HG02981 (cell line): Measurements from ENCODE around the gene PHF3.

Experiments used
- ATAC-seq: cut with Tn5 transposase; IDR thresholded peaks from one replicate; pipeline ENCODE4 v1.9.1; 2021; ENCODE audit warnings: mild to moderate bottlenecking, moderate library complexity; ENCODE audit not compliant: unreplicated experiment

PHF3 gene

DNA sequence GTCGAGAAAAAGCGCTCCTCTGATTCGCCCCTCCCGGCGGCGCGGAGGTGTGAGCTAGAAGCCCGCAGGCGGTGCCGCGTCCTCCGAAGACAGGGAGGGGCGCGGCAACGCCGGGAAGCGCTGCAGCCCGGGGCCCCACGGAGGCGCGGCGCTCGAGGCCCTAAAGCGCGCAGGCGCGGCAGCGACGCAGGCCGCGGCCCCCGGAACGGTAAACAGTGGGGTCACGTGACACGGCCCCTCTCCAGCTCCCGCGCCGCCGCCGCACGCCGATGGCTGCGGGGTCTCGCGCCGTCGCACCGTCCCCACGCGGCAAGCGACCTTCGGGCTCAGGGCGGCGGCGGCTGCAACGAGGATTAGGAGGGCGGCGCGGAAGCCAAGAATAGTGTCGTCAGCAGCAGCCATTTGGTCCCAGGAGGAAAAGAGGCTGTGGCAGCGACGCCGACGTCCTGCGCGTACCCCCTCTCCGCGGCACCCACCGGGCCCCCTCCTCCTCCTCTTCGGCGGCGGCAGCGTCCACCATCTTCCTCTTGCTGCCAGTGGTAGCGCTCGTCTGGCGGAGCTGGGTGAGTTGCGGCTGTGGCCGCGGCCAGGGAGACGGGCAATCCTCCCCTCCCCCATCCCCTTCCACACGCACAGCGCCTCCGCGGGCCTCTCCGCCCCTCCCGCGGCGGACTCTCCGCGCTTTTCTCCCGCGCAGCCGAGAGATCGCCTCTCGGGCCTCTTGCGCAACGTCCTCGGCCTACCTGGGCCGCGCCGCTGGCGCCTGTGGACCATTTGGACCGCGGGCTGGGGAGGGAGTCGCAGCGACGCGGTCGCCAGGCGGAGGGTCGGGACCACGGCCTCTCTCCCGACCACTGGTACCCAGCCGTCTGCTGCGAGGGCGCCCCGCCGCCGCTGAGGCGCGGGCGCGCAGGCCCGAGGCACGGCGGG, at the start of gene PHF3:
Gene PHF3, plus strand, starts transcription at position 215 of the 930 bp plus-strand sequence. CDS start 10,750 bp downstream, outside the sequence.
- peak; percentile 79 for ATAC-seq

DNA sequence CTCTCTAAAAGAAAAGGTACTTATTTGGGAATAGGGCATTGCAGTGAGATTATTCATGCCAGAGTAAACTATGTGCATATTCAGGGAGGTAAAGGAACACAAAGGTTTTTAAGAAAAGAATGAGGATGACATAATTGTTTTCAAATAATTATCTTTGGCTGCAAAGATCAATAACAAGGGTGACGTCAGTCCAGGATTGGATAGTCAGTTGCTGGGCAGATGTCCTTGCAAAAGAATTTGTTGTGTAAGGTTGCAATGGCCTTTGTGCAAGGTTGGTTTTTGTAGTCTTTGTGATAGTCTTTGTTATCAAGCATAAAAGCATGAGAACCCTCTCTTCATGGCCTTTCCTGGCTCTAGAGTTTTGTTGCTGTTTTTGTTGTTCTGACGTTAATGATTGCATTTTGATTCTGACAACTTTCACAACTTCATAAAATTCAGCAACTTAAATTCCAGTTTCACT, 45.6 kb upstream of the PHF3 start:
- ATAC-seq, result no peak

- no peak for ATAC-seq
Observed at GRCh38 chr6:63592886-63593285, 42.7 kb upstream of the PHF3 start.

- no peak for ATAC-seq
Observed at GRCh38 chr6:63597141-63598048, 38.2 kb upstream of the PHF3 start.

GRCh38 chr6:63598049-63599036, 37.3 kb upstream of the PHF3 start:
- ATAC-seq, result peak; percentile 100

DNA sequence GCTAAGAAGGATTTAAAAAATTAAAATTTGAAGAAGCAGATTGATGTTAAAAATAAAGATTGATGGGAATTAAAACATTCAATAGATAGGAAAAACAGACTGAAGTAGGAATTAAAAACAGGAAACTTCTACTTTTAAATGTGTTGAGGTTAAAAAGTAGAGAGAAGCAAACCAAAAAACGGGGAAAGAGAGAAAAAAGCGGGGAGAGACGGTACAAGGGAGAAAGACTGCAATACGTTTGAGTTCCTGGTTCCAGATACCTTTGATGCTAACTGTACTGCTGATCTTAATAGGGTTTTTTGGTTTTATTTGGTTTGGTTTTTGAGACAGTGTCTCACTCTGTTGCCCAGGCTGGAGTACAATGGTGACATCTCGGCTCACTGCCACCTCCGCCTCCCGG, 36.4 kb upstream of the PHF3 start:
- no peak for ATAC-seq

- ATAC-seq, result no peak
Observed at GRCh38 chr6:63600136-63600535, 35.5 kb upstream of the PHF3 start.

- ATAC-seq, result no peak
Observed at GRCh38 chr6:63609231-63609630, 26.4 kb upstream of the PHF3 start.

- no peak for ATAC-seq
Observed at GRCh38 chr6:63610944-63611343, 24.7 kb upstream of the PHF3 start.

DNA sequence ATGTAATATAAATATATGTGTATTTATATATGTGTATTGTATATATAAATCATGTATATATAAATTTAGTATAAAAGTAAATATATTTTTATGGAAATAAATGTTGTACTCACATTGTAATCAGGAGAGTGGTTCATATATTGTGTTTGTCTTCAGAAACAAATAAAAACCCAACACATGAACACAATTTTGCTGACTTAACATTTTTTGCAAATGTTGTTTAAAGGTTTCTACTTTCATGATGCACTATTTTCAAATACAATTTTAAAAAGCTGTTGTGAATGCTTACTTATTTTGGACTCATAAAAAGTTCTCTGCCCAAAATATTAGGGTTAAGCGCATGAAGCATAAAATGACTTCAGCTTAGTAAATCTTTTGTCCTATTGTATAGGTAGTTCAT, 24.0 kb upstream of the PHF3 start:
- ATAC-seq, result no peak

DNA sequence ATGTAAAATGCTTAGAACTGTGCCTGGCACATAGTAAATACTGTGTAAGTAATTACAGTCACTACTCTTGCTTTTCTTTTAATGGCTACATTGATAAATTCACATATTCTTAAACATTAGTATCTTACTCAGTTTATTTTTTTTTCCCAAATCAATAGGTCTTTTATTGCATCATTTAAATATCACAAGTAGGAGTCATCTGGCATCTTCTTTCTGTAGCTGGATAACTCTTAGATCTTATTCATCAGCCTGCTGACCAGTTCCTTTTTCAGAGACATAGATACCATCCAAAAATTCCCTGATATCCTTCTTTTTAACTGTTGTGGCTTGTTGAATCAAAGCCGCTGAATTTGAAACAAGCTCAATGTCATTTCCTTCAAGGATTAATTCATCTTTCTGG, 20.0 kb upstream of the PHF3 start:
- ATAC-seq, result no peak

GRCh38 chr6:63624091-63624490, 11.5 kb upstream of the PHF3 start:
- no peak for ATAC-seq

GRCh38 chr6:63630466-63630865, 5.1 kb upstream of the PHF3 start:
- ATAC-seq, result no peak

DNA sequence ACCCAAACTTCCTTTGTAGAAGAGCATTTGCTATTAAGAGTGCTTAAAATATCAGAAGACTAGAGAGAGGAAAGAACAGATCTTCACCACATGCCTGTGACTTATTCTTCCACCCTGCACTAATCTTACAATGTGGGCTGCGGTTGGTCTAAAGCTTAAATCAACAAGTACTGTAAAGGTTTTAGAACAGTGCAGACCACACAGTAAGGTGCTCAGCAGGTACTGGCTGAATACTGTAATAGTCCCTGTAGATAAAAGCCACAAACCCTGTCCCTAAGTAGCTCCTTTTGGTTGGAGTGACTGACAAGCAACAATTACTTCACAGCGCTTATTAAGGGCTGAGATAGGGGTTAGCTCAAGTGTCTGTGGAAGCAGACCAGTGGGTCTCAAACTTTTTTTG, 972 bp upstream of the PHF3 start:
- ATAC-seq, result no peak

DNA sequence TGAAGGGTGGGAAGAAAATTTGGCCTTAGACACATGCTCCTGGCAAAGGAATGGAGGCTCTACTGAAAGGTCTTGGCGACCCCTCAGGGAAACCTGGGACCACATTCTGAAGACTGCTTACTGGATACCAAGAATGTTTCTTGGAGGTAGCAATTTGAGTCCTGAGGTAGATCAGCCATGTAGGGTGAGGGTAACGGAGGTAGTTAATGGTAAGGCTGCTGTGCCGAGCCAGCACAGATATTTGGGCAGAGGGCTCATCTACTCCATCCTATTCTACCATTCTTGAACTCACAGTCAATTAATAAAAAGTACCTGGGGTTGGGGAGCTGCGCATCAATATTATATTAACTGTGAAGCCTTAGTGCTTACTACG, 401 bp upstream of the PHF3 start:
- peak; percentile 9 for ATAC-seq

GRCh38 chr6:63636518-63637021, 968 bp downstream of the PHF3 start:
- ATAC-seq, result peak; percentile 2

DNA sequence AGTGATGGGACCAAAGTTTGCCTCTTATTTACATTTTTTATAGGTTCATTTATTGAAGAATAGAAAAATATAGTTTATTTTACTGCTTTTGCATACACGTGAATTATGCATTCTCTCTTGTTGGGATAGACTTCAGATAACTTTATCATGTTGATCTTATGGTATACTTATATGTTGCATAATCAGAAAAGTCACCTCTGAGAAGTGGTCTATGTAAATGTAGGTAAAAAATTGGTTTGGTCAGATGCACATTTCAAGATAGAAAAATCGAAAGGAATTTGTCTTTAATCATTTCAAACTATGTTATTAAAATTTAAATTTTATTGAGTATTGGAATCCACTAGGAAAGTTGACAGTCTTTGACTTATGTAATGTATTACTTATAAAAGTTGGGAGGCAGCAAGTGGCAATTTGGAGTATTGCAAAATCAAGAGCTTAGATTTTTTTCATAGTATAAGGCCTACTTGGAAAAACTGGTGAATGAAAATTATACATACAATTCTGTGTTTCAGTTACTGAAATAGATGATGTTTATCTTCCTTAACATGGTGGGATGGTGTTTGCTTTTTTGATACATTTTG, 2.4 kb downstream of the PHF3 start:
- no peak for ATAC-seq

GRCh38 chr6:63640062-63640461, 4.5 kb downstream of the PHF3 start:
- peak; percentile 29 for ATAC-seq

GRCh38 chr6:63643862-63644261, 8.3 kb downstream of the PHF3 start:
- ATAC-seq, result no peak
